ENCODE data around the gene CHMP6.
A peak's percentile ranks its signal among the peaks of the same experiment; 100 is the strongest.

Gene CHMP6

DNA sequence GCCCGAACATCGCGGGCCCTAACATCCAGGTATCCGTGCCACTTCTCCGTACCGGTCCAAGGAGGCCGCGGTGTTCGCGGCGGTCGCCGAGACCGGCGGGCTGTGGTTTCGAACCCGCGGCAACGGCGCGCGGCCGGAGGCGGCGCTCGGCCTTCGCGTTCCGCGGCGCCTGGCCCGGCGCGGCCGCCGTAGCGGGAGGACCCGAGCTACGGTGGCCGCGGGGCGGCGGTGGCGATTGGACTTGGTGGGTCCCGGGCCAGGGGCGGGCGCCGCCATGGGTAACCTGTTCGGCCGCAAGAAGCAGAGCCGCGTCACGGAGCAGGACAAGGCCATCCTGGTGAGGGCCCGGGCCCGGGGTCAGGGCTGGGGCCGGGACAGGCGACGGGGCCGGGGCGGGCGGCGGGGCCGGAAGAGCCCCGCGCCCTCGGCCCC lies at the start of gene CHMP6:
Gene CHMP6, plus strand, starts transcription at position 197 of the 432 bp plus-strand sequence. Its CDS starts 78 bp downstream, at position 275.
- Histone ChIP-seq H3K27me3 (ENCODE audit: control insufficient read depth, insufficient read depth, low read length) (peaks cover 5% of the 10 kb centered on the region), H3K4me3 (ENCODE audit: low read depth, low read length) (peak within 1 kb of the TSS; percentile 56), H3K4me1 (ENCODE audit: control insufficient read depth, insufficient read depth, low read length) (peaks cover 2% of the 10 kb centered on the region), H3K36me3 (ENCODE audit: control insufficient read depth, insufficient read depth, low read length) (peaks cover 12% of the 10 kb centered on the region), H3K9me3 (ENCODE audit: control insufficient read depth, insufficient read depth, low read length) (no peaks in the 10 kb centered on the region), H3K9ac (ENCODE audit: low read depth, low read length) (peak within 1 kb of the TSS; percentile 60)

GRCh38 chr17:80942423-80943345 lies 49.0 kb upstream of the CHMP6 start:
- Histone ChIP-seq H3K4me3 (ENCODE audit: low read depth, low read length) (no peak overlapping the region), H3K36me3 (ENCODE audit: control insufficient read depth, insufficient read depth, low read length) (no peaks in the 10 kb centered on the region), H3K27me3 (ENCODE audit: control insufficient read depth, insufficient read depth, low read length) (no peaks in the 10 kb centered on the region), H3K9me3 (ENCODE audit: control insufficient read depth, insufficient read depth, low read length) (no peaks in the 10 kb centered on the region), H3K4me1 (ENCODE audit: control insufficient read depth, insufficient read depth, low read length) (no peaks in the 10 kb centered on the region), H3K9ac (ENCODE audit: low read depth, low read length) (no peak overlapping the region)

DNA sequence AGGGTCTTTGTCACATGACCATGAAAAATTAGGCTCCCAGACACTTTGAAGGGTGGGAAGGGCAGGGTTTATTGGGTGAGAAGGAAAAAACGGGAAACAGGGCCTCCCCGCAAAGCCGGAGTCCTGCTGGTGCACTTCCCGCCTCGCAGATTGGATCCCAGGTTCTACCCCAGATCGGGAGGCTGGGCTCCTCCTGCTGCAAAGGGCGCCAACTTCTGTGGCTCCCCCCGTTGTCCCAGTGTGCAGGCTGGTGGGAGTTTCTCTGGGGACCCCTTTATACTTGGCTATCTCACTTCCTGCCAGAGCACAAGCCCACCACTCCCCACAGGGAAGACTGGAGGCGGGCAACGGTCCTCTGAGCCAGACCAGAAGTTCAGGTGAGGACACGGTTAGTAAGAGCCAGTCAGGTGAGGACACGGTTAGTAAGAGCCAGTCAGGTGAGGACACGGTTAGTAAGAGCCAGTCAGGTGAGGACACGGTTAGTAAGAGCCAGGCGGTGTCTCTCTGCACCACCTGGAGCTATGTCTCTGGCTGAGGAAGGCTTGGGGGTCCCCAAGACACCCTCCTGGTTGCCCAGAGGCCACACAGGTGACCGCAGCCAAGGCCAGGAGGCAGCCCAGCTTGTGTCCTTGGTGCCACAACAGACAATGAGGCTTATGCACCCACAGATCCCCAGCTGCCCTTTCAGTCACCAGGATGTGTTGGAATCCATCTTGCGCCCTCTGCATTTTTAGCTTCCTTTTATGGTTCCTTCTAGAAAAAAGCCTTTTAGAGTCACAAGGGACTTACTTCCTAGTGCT lies 48.1 kb upstream of the CHMP6 start:
- Histone ChIP-seq H3K27me3 (ENCODE audit: control insufficient read depth, insufficient read depth, low read length) (no peaks in the 10 kb centered on the region), H3K9me3 (ENCODE audit: control insufficient read depth, insufficient read depth, low read length) (no peaks in the 10 kb centered on the region), H3K9ac (ENCODE audit: low read depth, low read length) (no peak overlapping the region), H3K4me1 (ENCODE audit: control insufficient read depth, insufficient read depth, low read length) (no peaks in the 10 kb centered on the region), H3K36me3 (ENCODE audit: control insufficient read depth, insufficient read depth, low read length) (peaks cover 6% of the 10 kb centered on the region), H3K4me3 (ENCODE audit: low read depth, low read length) (no peak overlapping the region)

GRCh38 chr17:80944326-80944725 lies 47.3 kb upstream of the CHMP6 start:
- H3K4me1 ChIP-seq (ENCODE audit: control insufficient read depth, insufficient read depth, low read length) = no peaks in the 10 kb centered on the region
- H3K4me3 ChIP-seq (ENCODE audit: low read depth, low read length) = no peak overlapping the region
- no peaks in the 10 kb centered on the region for H3K27me3 ChIP-seq (ENCODE audit: control insufficient read depth, insufficient read depth, low read length)
- peaks cover 6% of the 10 kb centered on the region for H3K36me3 ChIP-seq (ENCODE audit: control insufficient read depth, insufficient read depth, low read length)
- H3K9me3 ChIP-seq (ENCODE audit: control insufficient read depth, insufficient read depth, low read length) = no peaks in the 10 kb centered on the region
- H3K9ac ChIP-seq (ENCODE audit: low read depth, low read length) = no peak overlapping the region

- no peak overlapping the region for H3K4me3 ChIP-seq (ENCODE audit: low read depth, low read length)
- peaks cover 9% of the 10 kb centered on the region for H3K36me3 ChIP-seq (ENCODE audit: control insufficient read depth, insufficient read depth, low read length)
- H3K9me3 ChIP-seq (ENCODE audit: control insufficient read depth, insufficient read depth, low read length) = no peaks in the 10 kb centered on the region
- no peaks in the 10 kb centered on the region for H3K27me3 ChIP-seq (ENCODE audit: control insufficient read depth, insufficient read depth, low read length)
- H3K9ac ChIP-seq (ENCODE audit: low read depth, low read length) = no peak overlapping the region
- no peaks in the 10 kb centered on the region for H3K4me1 ChIP-seq (ENCODE audit: control insufficient read depth, insufficient read depth, low read length)
These were observed 45.9 kb upstream of the CHMP6 start for GRCh38 chr17:80945736-80946135.

- H3K4me3 ChIP-seq (ENCODE audit: low read depth, low read length) = no peak overlapping the region
- H3K4me1 ChIP-seq (ENCODE audit: control insufficient read depth, insufficient read depth, low read length) = no peaks in the 10 kb centered on the region
- H3K27me3 ChIP-seq (ENCODE audit: control insufficient read depth, insufficient read depth, low read length) = no peaks in the 10 kb centered on the region
- no peak overlapping the region for H3K9ac ChIP-seq (ENCODE audit: low read depth, low read length)
- H3K9me3 ChIP-seq (ENCODE audit: control insufficient read depth, insufficient read depth, low read length) = no peaks in the 10 kb centered on the region
- peaks cover 9% of the 10 kb centered on the region for H3K36me3 ChIP-seq (ENCODE audit: control insufficient read depth, insufficient read depth, low read length)
These were observed 45.2 kb upstream of the CHMP6 start for GRCh38 chr17:80946449-80946848.

- Histone ChIP-seq H3K4me3 (ENCODE audit: low read depth, low read length) (no peak overlapping the region), H3K9me3 (ENCODE audit: control insufficient read depth, insufficient read depth, low read length) (no peaks in the 10 kb centered on the region), H3K9ac (ENCODE audit: low read depth, low read length) (no peak overlapping the region), H3K4me1 (ENCODE audit: control insufficient read depth, insufficient read depth, low read length) (no peaks in the 10 kb centered on the region), H3K27me3 (ENCODE audit: control insufficient read depth, insufficient read depth, low read length) (no peaks in the 10 kb centered on the region), H3K36me3 (ENCODE audit: control insufficient read depth, insufficient read depth, low read length) (peaks cover 14% of the 10 kb centered on the region)
These were observed 44.3 kb upstream of the CHMP6 start for GRCh38 chr17:80947200-80947940.

DNA sequence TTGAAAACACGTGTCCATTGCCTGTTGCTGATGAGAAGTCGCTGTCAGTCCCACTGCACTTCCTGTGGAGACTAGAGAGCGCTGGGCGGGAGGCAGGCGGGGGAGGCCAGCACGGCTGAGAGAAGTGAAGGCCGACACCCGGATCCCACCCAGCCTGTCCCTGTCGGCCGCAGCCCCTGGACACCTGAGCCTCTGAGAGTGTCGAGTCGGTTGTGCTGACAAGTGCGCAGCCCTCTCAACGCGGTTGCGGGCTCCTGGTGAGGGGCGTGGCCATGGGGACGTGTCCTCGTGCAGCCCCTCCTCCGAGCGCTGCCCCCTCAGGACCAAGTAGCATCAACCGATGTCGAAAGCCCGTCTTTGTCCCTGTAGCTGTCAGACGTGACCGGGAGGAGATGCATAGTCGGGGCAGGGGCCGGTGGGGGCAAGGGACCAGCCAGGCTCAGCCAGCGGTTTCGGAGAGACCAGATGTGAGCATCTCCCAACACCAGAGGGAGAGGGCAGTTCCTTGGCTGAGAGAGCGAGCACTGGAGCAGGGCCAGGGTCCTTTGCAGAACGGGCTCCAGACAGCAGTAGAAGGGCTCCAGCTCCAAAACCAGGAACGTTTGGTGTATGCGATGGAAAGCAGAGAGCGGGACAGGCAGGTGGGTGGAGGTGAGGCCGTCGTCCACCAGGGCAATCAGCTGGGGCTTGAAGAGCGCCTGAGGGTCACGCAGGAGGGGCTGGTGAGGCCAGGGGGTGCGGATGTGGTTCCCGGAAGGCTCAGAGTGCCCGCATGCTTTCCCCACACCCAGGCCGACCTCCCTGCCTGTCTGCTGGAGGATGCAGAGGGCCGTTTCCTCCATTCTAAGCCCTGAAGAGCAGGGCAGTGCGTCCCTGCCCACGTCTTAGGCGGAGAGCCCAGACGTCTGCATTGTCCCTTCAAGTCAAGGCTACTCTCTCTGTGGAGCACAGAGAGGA lies 43.3 kb upstream of the CHMP6 start:
- no peaks in the 10 kb centered on the region for H3K27me3 ChIP-seq (ENCODE audit: control insufficient read depth, insufficient read depth, low read length)
- H3K36me3 ChIP-seq (ENCODE audit: control insufficient read depth, insufficient read depth, low read length) = peaks cover 14% of the 10 kb centered on the region
- no peaks in the 10 kb centered on the region for H3K9me3 ChIP-seq (ENCODE audit: control insufficient read depth, insufficient read depth, low read length)
- H3K4me3 ChIP-seq (ENCODE audit: low read depth, low read length) = no peak overlapping the region
- H3K4me1 ChIP-seq (ENCODE audit: control insufficient read depth, insufficient read depth, low read length) = no peaks in the 10 kb centered on the region
- no peak overlapping the region for H3K9ac ChIP-seq (ENCODE audit: low read depth, low read length)

DNA sequence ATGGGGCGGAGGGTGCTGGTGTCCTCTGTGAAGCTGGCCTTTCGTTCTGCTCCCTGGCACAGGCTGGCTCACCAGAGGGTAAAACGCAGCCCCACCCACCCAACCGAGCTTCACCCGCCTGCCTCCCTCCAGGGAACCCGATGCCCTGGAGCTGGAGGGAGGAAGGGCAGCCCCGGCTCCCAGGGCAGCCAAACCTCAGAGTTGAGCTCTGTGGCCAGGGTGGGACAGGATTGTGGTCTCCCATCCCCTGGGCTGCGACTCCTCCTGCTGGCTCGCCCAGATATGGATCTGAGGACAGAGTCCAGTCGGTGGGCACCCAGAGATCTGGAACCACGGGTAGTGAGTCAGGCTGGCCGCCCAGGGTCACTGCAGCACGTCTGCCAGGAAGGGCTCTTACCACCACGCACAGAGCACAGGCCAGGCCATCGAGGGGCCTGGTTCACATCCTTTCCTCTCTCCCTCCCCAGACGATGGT lies 42.6 kb upstream of the CHMP6 start:
- peaks cover 14% of the 10 kb centered on the region for H3K36me3 ChIP-seq (ENCODE audit: control insufficient read depth, insufficient read depth, low read length)
- H3K27me3 ChIP-seq (ENCODE audit: control insufficient read depth, insufficient read depth, low read length) = no peaks in the 10 kb centered on the region
- no peaks in the 10 kb centered on the region for H3K9me3 ChIP-seq (ENCODE audit: control insufficient read depth, insufficient read depth, low read length)
- H3K9ac ChIP-seq (ENCODE audit: low read depth, low read length) = no peak overlapping the region
- H3K4me1 ChIP-seq (ENCODE audit: control insufficient read depth, insufficient read depth, low read length) = no peaks in the 10 kb centered on the region
- no peak overlapping the region for H3K4me3 ChIP-seq (ENCODE audit: low read depth, low read length)

DNA sequence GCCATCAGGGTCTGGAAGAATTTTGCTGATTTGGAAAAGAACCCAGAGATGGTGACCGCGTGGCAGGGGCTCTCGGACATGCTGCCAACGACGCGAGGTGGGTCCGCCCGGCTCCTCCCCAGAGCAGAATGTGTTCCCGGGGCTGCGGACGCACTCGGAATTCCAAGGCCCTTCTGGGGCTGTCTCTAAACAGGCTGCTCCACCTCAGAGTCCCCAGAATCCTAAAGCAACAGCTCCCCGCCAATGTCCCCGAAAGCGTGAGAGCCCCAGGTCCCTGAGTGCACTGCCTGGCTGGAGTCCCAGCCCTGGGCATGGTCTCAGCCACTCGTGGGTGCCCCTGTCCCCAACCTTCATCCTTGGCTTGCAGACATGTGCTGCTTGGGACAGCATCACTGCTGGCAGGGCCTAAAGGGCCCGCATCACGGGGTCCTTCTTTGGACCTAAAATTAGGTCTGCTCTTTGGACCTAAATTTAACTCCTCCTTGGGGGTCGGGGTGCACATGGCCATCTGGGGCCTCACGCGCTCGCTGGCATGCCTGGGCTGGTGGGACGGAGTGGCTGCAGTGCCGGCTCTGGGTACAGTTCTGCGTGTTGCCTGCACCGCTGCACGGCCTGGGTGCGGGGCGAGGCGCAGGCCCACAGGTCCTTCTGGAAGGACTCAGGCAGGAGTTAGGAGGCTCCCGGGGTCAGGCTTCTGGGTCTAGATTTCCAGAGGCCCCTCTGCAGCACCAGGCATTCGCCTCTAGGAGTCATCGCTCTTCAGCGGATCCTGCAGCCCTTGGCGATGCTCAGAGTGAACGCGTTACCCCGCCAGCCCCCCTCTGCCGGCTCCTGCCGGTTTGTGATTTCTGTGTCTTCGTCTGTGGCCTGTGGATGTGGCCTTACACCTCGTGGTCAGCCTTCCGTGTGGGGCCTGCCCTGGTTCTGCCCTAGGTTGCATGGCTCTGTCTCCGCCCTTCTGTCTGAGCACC lies 41.9 kb upstream of the CHMP6 start:
- Histone ChIP-seq H3K27me3 (ENCODE audit: control insufficient read depth, insufficient read depth, low read length) (no peaks in the 10 kb centered on the region), H3K4me1 (ENCODE audit: control insufficient read depth, insufficient read depth, low read length) (no peaks in the 10 kb centered on the region), H3K36me3 (ENCODE audit: control insufficient read depth, insufficient read depth, low read length) (peaks cover 14% of the 10 kb centered on the region), H3K4me3 (ENCODE audit: low read depth, low read length) (no peak overlapping the region), H3K9ac (ENCODE audit: low read depth, low read length) (no peak overlapping the region), H3K9me3 (ENCODE audit: control insufficient read depth, insufficient read depth, low read length) (no peaks in the 10 kb centered on the region)
